Sciatic nerve (tissue), 2 donors: ENCODE data around the gene ASAH2. TPM values are rescaled to one million over a fixed set of nuclear protein-coding genes. Genes with fewer than 3 reads are reported as not detected.
A peak's percentile ranks its signal among the peaks of the same experiment; 100 is the strongest.

Experiments used
- ATAC-seq: fragments of 200-7000 bp; cut with Tn5 transposase; one replicate; pipeline ENCODE4 v1.9.1; 2020; ENCODE audit warnings: mild to moderate bottlenecking, moderate library complexity
- DNase-seq: peaks from one replicate; pipeline ENCODE4 v3.0.0-alpha.2; 2020; ENCODE audit warnings: low spot score
- intact Hi-C: fragments of 100-400 bp; cut with DNase I; formaldehyde crosslinking; loops from one replicate; pipeline ENCODE4 v1.14.2; 2022
- total RNA-seq: library from RNA; stranded (reverse); fragmentation: NEBNext Ultra II Directional; extraction: Animal tissue kit (Norgen Biotek cat#: 25700); gene quantifications from one replicate; pipeline ENCODE4 v1.2.1, GENCODE V29; 2021
- donor health status: DM: no; HTN: no; CAD: no.
- donor health status: DM: no; HTN: no; CAD: no.

The ASAH2 gene
- total RNA-seq, 1 donor from 2014 or later = 4.0 TPM

GRCh38 chr10:50216894-50217293 lies 34.4 kb downstream of the ASAH2 start:
- intact Hi-C loops = no loop called here
- no peak for DNase-seq
- peak; percentile 62 for ATAC-seq

GRCh38 chr10:50216418-50216817 lies 34.9 kb downstream of the ASAH2 start:
- DNase-seq = no peak
- ATAC-seq = no peak
- intact Hi-C loops = no loop called here

- ATAC-seq = no peak
- no peak for DNase-seq
- intact Hi-C loops = no loop called here
Measured at GRCh38 chr10:50211670-50212069, 39.6 kb downstream of the ASAH2 start.

GRCh38 chr10:50210876-50211275 lies 40.4 kb downstream of the ASAH2 start:
- ATAC-seq = no peak
- no peak for DNase-seq
- intact Hi-C loops = no loop called here

Other genes starting within 250 kb of the ASAH2 start
- 39.9 TPM for gene WASHC2A, start 183.6 kb downstream of the ASAH2 start, total RNA-seq